IMR-90 (cell line): ENCODE data around the gene SHC1. TPM values are rescaled to one million over a fixed set of nuclear protein-coding genes. Genes with fewer than 3 reads are reported as not detected.

Experiments
- ATAC-seq: fragments of 200-7000 bp; cut with Tn5 transposase; 2 replicates; pipeline ENCODE4 v1.9.1; 2020; ENCODE audit warnings: low read depth, mild to moderate bottlenecking, moderate library complexity
- BruUV-seq: library from RNA; stranded (reverse); fragments of 400-500 nt; replicated peaks from 2 replicates; lab custom pipeline; 2021; lab: Mats Ljungman, UMichigan
- CTCF ChIA-PET: fragments of 300-600 bp; formaldehyde crosslinking; extraction: SDS; loops from one replicate; lab custom pipeline; 2021; ENCODE audit warnings: antibody characterized with exemption; lab: Yijun Ruan, JAX
- POLR2A ChIA-PET: fragments of 300-600 bp; sonication (Branson Sonifier 250); formaldehyde crosslinking; loops from one replicate; lab custom pipeline; 2022; ENCODE audit warnings: antibody characterized with exemption; ENCODE audit not compliant: unreplicated experiment; lab: Charles Lee
- DNase-seq: peaks from one replicate; pipeline ENCODE4 v3.0.0; 2013
- H2AFZ ChIP-seq: replicated peaks from 2 replicates; pipeline ENCODE3; 2013; ENCODE audit warnings: low read length, mild to moderate bottlenecking; ENCODE audit not compliant: poor library complexity
- H2AK5ac ChIP-seq: 2 replicates; pipeline ENCODE4 v1.6.1; 2013; ENCODE audit warnings: low read depth, low read length, inconsistent platforms
- H2AK9ac ChIP-seq: replicated peaks from 2 replicates; pipeline ENCODE3; 2013; ENCODE audit warnings: mild to moderate bottlenecking, low read depth, low read length, moderate library complexity; ENCODE audit not compliant: poor library complexity
- H2BK120ac ChIP-seq: 2 replicates; pipeline ENCODE4 v1.6.1; 2013; ENCODE audit warnings: low read depth, low read length, inconsistent platforms
- H2BK15ac ChIP-seq: 3 replicates; pipeline ENCODE4 v1.6.1; 2013; ENCODE audit warnings: low read depth, low read length, inconsistent platforms
- H2BK20ac ChIP-seq: 2 replicates; pipeline ENCODE4 v1.6.1; 2013; ENCODE audit warnings: low read depth, mild to moderate bottlenecking, inconsistent platforms, low read length, moderate library complexity
- H2BK5ac ChIP-seq: 2 replicates; pipeline ENCODE4 v1.6.1; 2013; ENCODE audit warnings: mild to moderate bottlenecking, low read depth, low read length, inconsistent platforms; ENCODE audit not compliant: poor library complexity, severe bottlenecking
- H3K14ac ChIP-seq: replicated peaks from 2 replicates; pipeline ENCODE4 v1.6.1; 2013; ENCODE audit warnings: low read depth, low read length, inconsistent platforms
- H3K18ac ChIP-seq: 2 replicates; pipeline ENCODE4 v1.6.1; 2013; ENCODE audit warnings: low read depth, low read length, control low read depth
- H3K23ac ChIP-seq: 2 replicates; pipeline ENCODE4 v1.6.1; 2013; ENCODE audit warnings: low read depth, low read length, inconsistent platforms
- H3K27ac ChIP-seq: 2 replicates; pipeline ENCODE4 v1.5.1; 2013; ENCODE audit warnings: mild to moderate bottlenecking, control low read depth, low read length; ENCODE audit not compliant: insufficient read depth
- H3K27me3 ChIP-seq: 2 replicates; pipeline ENCODE4 v1.6.1; 2013; ENCODE audit warnings: low read length; ENCODE audit not compliant: control insufficient read depth, insufficient read depth
- H3K36me3 ChIP-seq: 2 replicates; pipeline ENCODE4 v1.6.1; 2013; ENCODE audit warnings: low read length, mixed read lengths; ENCODE audit not compliant: control insufficient read depth, insufficient read depth
- H3K4ac ChIP-seq: 2 replicates; pipeline ENCODE4 v1.6.1; 2013; ENCODE audit warnings: low read depth, low read length, inconsistent platforms
- H3K4me1 ChIP-seq: 2 replicates; pipeline ENCODE4 v1.6.1; 2013; ENCODE audit warnings: low read length, mixed read lengths; ENCODE audit not compliant: control insufficient read depth, insufficient read depth
- H3K4me2 ChIP-seq: 2 replicates; pipeline ENCODE4 v1.6.1; 2013; ENCODE audit warnings: low read depth, mild to moderate bottlenecking, control low read depth, low read length, moderate library complexity
- H3K4me3 ChIP-seq: 2 replicates; pipeline ENCODE4 v1.5.1; 2013; ENCODE audit warnings: low read depth, mild to moderate bottlenecking, control low read depth, low read length, moderate library complexity; ENCODE audit not compliant: insufficient read depth
- H3K56ac ChIP-seq: 2 replicates; pipeline ENCODE4 v1.6.1; 2013; ENCODE audit warnings: low read length, inconsistent platforms; ENCODE audit not compliant: insufficient read depth; ENCODE audit errors: extremely low read depth
- H3K79me1 ChIP-seq, 2 experiments: 2 replicates each; pipeline ENCODE4 v1.6.1; 2013; ENCODE audit warnings: low read length in 2 of 2, inconsistent platforms in 1 of 2, low read depth in 1 of 2
- H3K9ac ChIP-seq: 2 replicates; pipeline ENCODE4 v1.6.1; 2013; ENCODE audit warnings: low read depth, low read length, control low read depth
- H3K9me1 ChIP-seq: 2 replicates; pipeline ENCODE4 v1.6.1; 2013; ENCODE audit warnings: low read length, inconsistent platforms; ENCODE audit not compliant: insufficient read depth
- H3K9me3 ChIP-seq: 2 replicates; pipeline ENCODE4 v1.6.1; 2013; ENCODE audit warnings: low read length; ENCODE audit not compliant: control insufficient read depth, insufficient read depth
- H4K20me1 ChIP-seq: 2 replicates; pipeline ENCODE4 v1.6.1; 2013; ENCODE audit warnings: low read length, inconsistent platforms; ENCODE audit not compliant: insufficient read depth
- H4K5ac ChIP-seq: 2 replicates; pipeline ENCODE4 v1.6.1; 2013; ENCODE audit warnings: mild to moderate bottlenecking, low read depth, low read length, control low read depth
- H4K8ac ChIP-seq, 2 experiments: 2 replicates each; pipeline ENCODE4 v1.6.1; 2013; ENCODE audit warnings: low read depth in 2 of 2, low read length in 2 of 2, control low read depth in 1 of 2, inconsistent platforms in 1 of 2
- H4K91ac ChIP-seq: 2 replicates; pipeline ENCODE4 v1.6.1; 2013; ENCODE audit warnings: low read depth, low read length, inconsistent platforms; ENCODE audit not compliant: insufficient read depth
- BHLHE40 ChIP-seq: fragments of 150-350 bp; IDR thresholded peaks from 2 replicates; pipeline ENCODE4 v1.6.1; 2016; ENCODE audit warnings: mild to moderate bottlenecking, low read depth, low read length
- CEBPB ChIP-seq: IDR thresholded peaks from 2 replicates; pipeline ENCODE4 v1.6.1; 2012; ENCODE audit warnings: low read depth, low read length, improper control_type of control experiment
- CHD1 ChIP-seq: IDR thresholded peaks from 2 replicates; pipeline ENCODE4 v1.6.1; 2012; ENCODE audit warnings: low read depth, low read length, improper control_type of control experiment
- ELK1 ChIP-seq: fragments of 150-350 bp; IDR thresholded peaks from 2 replicates; pipeline ENCODE4 v1.6.1; 2016; ENCODE audit warnings: low read depth, mild to moderate bottlenecking, low read length, moderate library complexity, borderline replicate concordance
- FOS ChIP-seq: fragments of 150-350 bp; IDR thresholded peaks from 2 replicates; pipeline ENCODE4 v1.6.1; 2016; ENCODE audit warnings: low read depth, low read length
- MAZ ChIP-seq: IDR thresholded peaks from 2 replicates; pipeline ENCODE4 v1.6.1; 2012; ENCODE audit warnings: low read depth, mild to moderate bottlenecking, low read length, improper control_type of control experiment, moderate library complexity, borderline replicate concordance
- MXI1 ChIP-seq: IDR thresholded peaks from 2 replicates; pipeline ENCODE4 v1.6.1; 2012; ENCODE audit warnings: low read depth, mild to moderate bottlenecking, low read length, moderate library complexity, borderline replicate concordance
- NFE2L2 ChIP-seq: fragments of 150-350 bp; IDR thresholded peaks from 2 replicates; pipeline ENCODE4 v1.6.1; 2016; ENCODE audit warnings: low read depth, mild to moderate bottlenecking, low read length
- POLR2A ChIP-seq: IDR thresholded peaks from 2 replicates; pipeline ENCODE4 v1.6.1; 2012; ENCODE audit warnings: mild to moderate bottlenecking, low read depth, low read length
- RAD21 ChIP-seq: IDR thresholded peaks from 2 replicates; pipeline ENCODE4 v1.6.1; 2012; ENCODE audit warnings: low read length, improper control_type of control experiment
- RCOR1 ChIP-seq: IDR thresholded peaks from 2 replicates; pipeline ENCODE4 v1.6.1; 2012; ENCODE audit warnings: mild to moderate bottlenecking, low read length, improper control_type of control experiment; ENCODE audit not compliant: insufficient replicate concordance
- SMC3 ChIP-seq: fragments of 150-350 bp; IDR thresholded peaks from 2 replicates; pipeline ENCODE4 v1.6.1; 2016; ENCODE audit warnings: low read depth, mild to moderate bottlenecking, antibody characterized with exemption, low read length, moderate library complexity
- WGBS, 2 experiments: methylation state at CpG; one replicate each; pipeline versions ENCODE4 v1.1.5 to v1.1.7; 2013; ENCODE audit warnings: missing lambda C conversion rate in 2 of 2; ENCODE audit not compliant: insufficient read length in 1 of 2; ENCODE audit errors: extremely low coverage in 2 of 2; 5-methylcytosine and 5-hydroxymethylcytosine counted together
- dilution Hi-C: fragments of 300-500 bp; cut with HindIII; formaldehyde crosslinking; loops from one replicate; pipeline ENCODE4 v1.14.3; 2018; ENCODE audit warnings: low sequenced_read_pairs; ENCODE audit not compliant: unreplicated experiment
- in situ Hi-C: fragments of 300-500 bp; cut with MboI; formaldehyde crosslinking; loops from 3 replicates; pipeline ENCODE4 v1.14.3; 2019; ENCODE audit warnings: low sequenced_read_pairs, inconsistent platforms, mixed read lengths
- intact Hi-C: fragments of 100-400 bp; cut with micrococcal nuclease; formaldehyde crosslinking; loops from 2 replicates; pipeline ENCODE4 v1.10.0; 2022
- polyA plus RNA-seq, 3 experiments: library from polyadenylated mRNA; depleted of rRNA; stranded (reverse); fragments of >200 nt; gene quantifications; 2 replicates each; pipeline ENCODE4 v1.2.3, GENCODE V29; 2012; ENCODE audit warnings: low replicate concordance in 1 of 3
- total RNA-seq: library from RNA; depleted of rRNA; stranded (reverse); fragments of >200 nt; gene quantifications from 2 replicates; pipeline ENCODE4 v1.2.3, GENCODE V29; 2012
- TF ChIP-seq, protein P1 (sequence below): fragments of 150-350 bp; IDR thresholded peaks from 2 replicates; pipeline ENCODE4 v1.6.1; 2017; ENCODE audit warnings: mild to moderate bottlenecking, antibody characterized with exemption, low read length, low read depth

SHC1 gene
- total and polyA plus RNA-seq, 2 of the 4 experiments (the other 2 are of a cell fraction): 352 to 355 TPM

- ChIA-PET CTCF (interaction anchor here (0.6 to 1.6 kb wide), 7 partner anchors 9 to 124 kb away, joined by 3 to 11 read pairs (median 3); partner anchors contain the start of gene SHC1), POLR2A (interaction anchor here (1.2 to 2.5 kb wide), 2 partner anchors 9 to 12 kb away, joined by 10 to 17 read pairs; partner anchors contain the start of gene SHC1)
- Histone ChIP-seq H3K4ac (peak within 1 kb of the TSS; percentile 99), H3K4me3 (peak within 1 kb of the TSS; percentile 86), H3K27ac (peak within 1 kb of the TSS; percentile 96), H3K27me3 (no peaks in the 10 kb centered on the region), H4K20me1 (peaks cover 18% of the 10 kb centered on the region), H2BK15ac (no peak within 1 kb of the TSS; the same call in 2 of the 3 replicates), H3K56ac (peak within 1 kb of the TSS; percentile 75), H3K4me2 (peak within 1 kb of the TSS; percentile 90), H4K8ac (peak within 1 kb of the TSS; percentile 88 to 99), H3K9me1 (no peaks in the 10 kb centered on the region), H2AK9ac (peak within 1 kb of the TSS; percentile 100), H3K18ac (peak within 1 kb of the TSS; percentile 95), H4K5ac (peak within 1 kb of the TSS; percentile 89), H2BK120ac (peak within 1 kb of the TSS; percentile 93), H4K91ac (peak within 1 kb of the TSS; percentile 96), H2BK20ac (no peak within 1 kb of the TSS), H3K14ac (peak within 1 kb of the TSS; percentile 100), H2AK5ac (peak within 1 kb of the TSS; percentile 95), H3K9me3 (no peaks in the 10 kb centered on the region), H3K4me1 (peaks cover 11% of the 10 kb centered on the region), H3K36me3 (peaks cover 49% of the 10 kb centered on the region), H2AFZ (peak within 1 kb of the TSS; percentile 98), H3K79me1 (peaks cover 25 to 67% of the 10 kb centered on the region in 2 experiments), H3K23ac (peak within 1 kb of the TSS; percentile 98; the same call in 1 of the 2 replicates), H3K9ac (peak within 1 kb of the TSS; percentile 94), H2BK5ac (peak within 1 kb of the TSS; percentile 98)
- peak; percentile 86 for ATAC-seq
- no TSS peak for BruUV-seq
- intact Hi-C loops (loop anchor here (2.0 kb wide), 2 partner anchors 37 to 123 kb away; no protein-coding TSS in a partner anchor), dilution Hi-C loops (no loop called here), in situ Hi-C loops (no loop called here)
- peak; percentile 66 for DNase-seq
- WGBS, 2 experiments: 0% methylated on average over 57 of the region's 93 CpGs; no CpG with 5 or more reads in 1 of the 2 experiments
- no peak for TF ChIP-seq NFE2L2
- TF ChIP-seq MXI1: no peak; the same call in 1 of the 2 replicates
- no peak for TF ChIP-seq CEBPB
- TF ChIP-seq, protein P1, sequence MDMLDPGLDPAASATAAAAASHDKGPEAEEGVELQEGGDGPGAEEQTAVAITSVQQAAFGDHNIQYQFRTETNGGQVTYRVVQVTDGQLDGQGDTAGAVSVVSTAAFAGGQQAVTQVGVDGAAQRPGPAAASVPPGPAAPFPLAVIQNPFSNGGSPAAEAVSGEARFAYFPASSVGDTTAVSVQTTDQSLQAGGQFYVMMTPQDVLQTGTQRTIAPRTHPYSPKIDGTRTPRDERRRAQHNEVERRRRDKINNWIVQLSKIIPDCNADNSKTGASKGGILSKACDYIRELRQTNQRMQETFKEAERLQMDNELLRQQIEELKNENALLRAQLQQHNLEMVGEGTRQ: no peak
- peak; percentile 45 for TF ChIP-seq SMC3
- TF ChIP-seq POLR2A: peak; percentile 40
- peak; percentile 50; the same call in 1 of the 2 replicates for TF ChIP-seq MAZ
- TF ChIP-seq RCOR1: no peak
- TF ChIP-seq BHLHE40: peak; percentile 71
- TF ChIP-seq CHD1: no peak; the same call in 1 of the 2 replicates
- TF ChIP-seq FOS: no peak
- TF ChIP-seq RAD21: peak; percentile 62
- 0 out of 2 replicates have a peak, but pooled peaks have one; percentile 9 for TF ChIP-seq ELK1
Observed at GRCh38 chr1:154961207-154962155, 9.1 kb downstream of the SHC1 start, which contains the start of gene PYGO2. Gene PYGO2, minus strand, starts transcription at chr1:154961782. Its CDS starts 206 bp downstream, at chr1:154961576.
